ENCODE data around the gene ABAT. TPM values are rescaled to one million over a fixed set of nuclear protein-coding genes. Genes with fewer than 3 reads are reported as not detected.
"Not testable (repeated sequence)": the region's sequence is repeated elsewhere in the genome, so short reads cannot be mapped to it uniquely, and the experiment has no call there.

Gene ABAT
- total RNA-seq, 1 donor from 2014 or later, result 24.2 TPM

DNA sequence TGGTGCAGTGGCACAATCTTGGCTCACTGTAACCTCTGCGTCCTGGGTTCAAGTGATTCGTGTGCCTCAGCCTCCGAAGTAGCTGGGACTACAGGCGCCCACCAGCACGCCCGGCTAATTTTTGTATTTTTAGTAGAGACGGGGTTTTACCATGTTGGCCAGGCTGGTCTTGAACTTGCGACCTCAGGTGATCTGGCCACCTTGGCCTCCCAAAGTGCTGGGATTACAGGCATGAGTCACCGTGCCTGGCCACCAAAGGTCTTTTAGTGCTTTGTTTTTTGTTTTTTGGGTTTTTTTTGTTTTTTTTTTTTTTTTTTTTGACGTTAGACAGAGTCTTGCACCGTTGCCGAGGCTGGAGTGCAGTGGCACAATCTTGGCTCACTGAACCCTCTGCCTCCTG is 129.3 kb downstream of the ABAT start:
- H3K4me3 Mint-ChIP-seq (ENCODE audit: low read depth); DNase-seq (ENCODE audit: low spot score); H3K9me3 Mint-ChIP-seq; H3K27ac Mint-ChIP-seq; intact Hi-C loops (cut with micrococcal nuclease); H3K27me3 Mint-ChIP-seq (ENCODE audit: low read depth): not testable (repeated sequence)
- peaks cover 12% of the 10 kb centered on the region for H3K4me1 Mint-ChIP-seq (ENCODE audit: low read depth)
- H3K36me3 Mint-ChIP-seq (ENCODE audit: low read depth), result peaks cover 69% of the 10 kb centered on the region

DNA sequence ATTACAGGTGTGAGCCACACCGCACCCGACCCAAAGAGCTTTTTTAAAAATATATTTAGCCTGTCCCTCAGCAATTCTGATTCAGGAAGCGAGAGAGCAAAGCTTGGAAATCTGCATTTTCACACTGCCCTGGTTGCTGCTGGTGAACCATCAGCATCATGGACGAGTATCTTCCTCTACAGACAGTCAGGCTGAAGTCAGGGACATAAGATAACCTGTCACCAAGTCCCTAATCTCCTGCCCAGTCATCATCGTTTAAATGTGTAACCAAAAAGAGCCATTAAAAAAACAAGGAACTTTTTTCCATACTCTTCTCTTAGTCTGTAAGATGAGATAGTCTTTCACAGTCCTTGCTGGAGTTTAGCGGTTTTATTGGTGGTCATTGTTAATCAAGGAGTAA is 129.9 kb downstream of the ABAT start:
- Mint-ChIP-seq H3K27me3 (ENCODE audit: low read depth) (no peaks in the 10 kb centered on the region), H3K36me3 (ENCODE audit: low read depth) (peaks cover 68% of the 10 kb centered on the region), H3K27ac (no peak overlapping the region), H3K4me3 (ENCODE audit: low read depth) (no peak overlapping the region), H3K9me3 (no peaks in the 10 kb centered on the region), H3K4me1 (ENCODE audit: low read depth) (peaks cover 9% of the 10 kb centered on the region)
- intact Hi-C loops (cut with micrococcal nuclease), result no loop called here
- no peak for DNase-seq (ENCODE audit: low spot score)

DNA sequence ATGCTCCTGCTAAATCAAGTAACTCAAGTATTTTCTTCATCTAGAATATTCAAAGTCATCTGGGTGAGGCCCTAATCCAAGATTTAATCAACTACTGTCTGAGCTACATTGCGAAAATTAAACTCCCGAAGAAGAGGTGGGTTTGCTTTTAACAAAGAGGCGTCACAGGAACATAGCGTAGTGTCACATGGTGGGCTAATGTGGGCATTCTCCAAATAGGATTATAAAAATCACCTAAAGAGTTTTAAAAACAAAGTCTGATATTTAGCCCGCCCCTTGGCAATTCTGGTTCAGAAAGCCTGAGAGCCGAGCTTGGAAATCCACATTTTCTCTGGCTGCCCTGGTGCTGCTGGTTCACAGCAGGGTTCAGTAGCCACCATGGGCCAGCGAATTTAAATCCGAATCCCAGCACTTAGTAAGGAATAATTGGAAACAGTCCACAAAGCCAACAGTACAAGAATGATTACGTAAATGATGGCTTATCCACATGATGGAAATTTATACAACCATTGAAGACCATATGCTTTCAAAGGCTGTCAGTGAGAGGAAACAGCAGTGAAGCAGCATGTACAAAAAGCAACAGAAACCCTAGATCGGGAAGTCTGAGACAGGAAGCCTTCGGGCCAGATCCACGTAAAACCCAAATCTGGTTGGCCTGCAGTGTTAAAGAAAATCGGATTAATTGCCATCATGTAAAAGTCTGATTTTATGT is 132.0 kb downstream of the ABAT start:
- Mint-ChIP-seq H3K36me3 (ENCODE audit: low read depth) (peaks cover 76% of the 10 kb centered on the region), H3K9me3 (no peaks in the 10 kb centered on the region), H3K4me3 (ENCODE audit: low read depth) (no peak overlapping the region), H3K27me3 (ENCODE audit: low read depth) (no peaks in the 10 kb centered on the region), H3K4me1 (ENCODE audit: low read depth) (peaks cover 3% of the 10 kb centered on the region), H3K27ac (no peak overlapping the region)
- intact Hi-C loops (cut with micrococcal nuclease), result no loop called here
- no peak for DNase-seq (ENCODE audit: low spot score)

DNA sequence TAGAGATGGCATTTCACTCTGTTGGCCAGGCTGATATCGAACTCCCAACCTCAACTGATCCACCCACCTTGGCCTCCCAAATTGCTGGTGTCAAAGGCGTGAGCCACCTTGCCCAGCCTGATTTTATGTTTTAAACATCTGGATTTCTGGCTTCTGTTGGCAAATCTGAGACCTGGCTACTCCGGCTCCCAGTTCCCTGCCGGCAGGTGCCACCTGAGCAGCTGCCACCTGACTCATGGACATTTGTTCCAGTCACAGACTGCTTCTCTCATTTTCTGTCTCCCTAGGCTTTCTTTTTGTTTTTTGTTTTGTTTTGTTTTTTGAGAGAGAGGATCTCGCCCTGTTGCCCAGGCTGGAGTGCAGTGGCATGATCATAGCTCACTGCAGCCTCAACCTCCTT is 132.8 kb downstream of the ABAT start:
- H3K9me3 Mint-ChIP-seq, result no peaks in the 10 kb centered on the region
- no peak overlapping the region for H3K4me3 Mint-ChIP-seq (ENCODE audit: low read depth)
- H3K27ac Mint-ChIP-seq, result peak overlapping the region; percentile 8
- peaks cover 76% of the 10 kb centered on the region for H3K36me3 Mint-ChIP-seq (ENCODE audit: low read depth)
- H3K27me3 Mint-ChIP-seq (ENCODE audit: low read depth), result no peaks in the 10 kb centered on the region
- H3K4me1 Mint-ChIP-seq (ENCODE audit: low read depth), result peaks cover 2% of the 10 kb centered on the region
- no peak for DNase-seq (ENCODE audit: low spot score)
- intact Hi-C loops (cut with micrococcal nuclease), result no loop called here

DNA sequence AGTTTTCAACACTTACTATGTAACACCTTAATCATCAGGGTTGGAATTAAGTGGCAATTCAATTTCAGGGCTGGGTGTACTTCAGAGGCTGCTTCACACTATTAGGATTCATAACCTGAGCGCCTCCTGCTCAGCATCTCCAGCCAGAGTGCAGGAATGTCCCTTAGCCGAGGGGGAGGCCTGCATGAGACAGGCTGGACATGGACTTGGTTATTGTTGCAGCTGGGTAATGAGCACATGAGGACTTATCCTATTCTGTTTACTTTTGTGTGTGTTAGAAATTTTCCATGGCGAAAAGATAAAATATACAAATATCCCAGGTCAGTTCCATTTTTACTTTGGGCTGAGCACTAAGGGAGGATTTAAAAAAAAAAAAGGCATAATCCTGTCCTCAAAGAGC is 133.6 kb downstream of the ABAT start:
- Mint-ChIP-seq H3K9me3 (no peaks in the 10 kb centered on the region), H3K4me3 (ENCODE audit: low read depth) (no peak overlapping the region), H3K4me1 (ENCODE audit: low read depth) (no peaks in the 10 kb centered on the region), H3K27me3 (ENCODE audit: low read depth) (no peaks in the 10 kb centered on the region), H3K27ac (no peak overlapping the region), H3K36me3 (ENCODE audit: low read depth) (peaks cover 76% of the 10 kb centered on the region)
- DNase-seq (ENCODE audit: low spot score), result no peak
- intact Hi-C loops (cut with micrococcal nuclease), result no loop called here

DNA sequence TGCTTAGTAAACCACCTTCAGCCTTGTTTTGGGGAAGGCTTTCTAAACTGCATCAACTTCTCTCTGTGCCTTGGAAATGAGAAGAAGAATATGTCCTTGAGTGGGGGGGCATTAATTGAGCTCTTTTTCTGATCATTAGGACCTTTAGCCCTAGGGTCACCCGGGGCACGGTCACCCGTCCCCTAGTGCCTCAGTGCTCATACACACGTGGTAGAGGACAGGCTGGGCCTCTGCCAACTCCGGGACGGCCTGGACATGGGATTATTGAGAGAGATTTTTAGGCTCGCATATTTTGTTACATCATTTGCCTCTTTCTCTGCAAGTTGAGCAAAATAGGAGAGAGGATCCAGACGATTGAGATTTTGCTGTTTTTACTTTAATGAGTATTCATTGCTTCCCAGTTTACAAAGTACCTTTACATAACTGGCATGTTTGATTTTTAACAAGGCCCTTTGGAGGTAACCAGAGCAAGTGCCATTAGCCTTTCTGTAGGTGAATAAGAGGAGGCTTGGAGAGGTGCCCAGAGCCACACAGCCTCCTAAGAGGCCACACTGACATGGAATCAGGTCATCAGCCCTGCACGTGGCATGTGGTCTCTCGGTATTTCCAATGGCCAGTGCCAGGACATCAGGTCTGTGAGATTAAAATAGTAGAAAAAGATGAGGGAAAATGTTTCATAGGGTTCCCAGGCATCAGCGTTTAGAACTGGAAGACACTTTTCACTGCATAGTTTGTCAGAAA is 134.4 kb downstream of the ABAT start:
- intact Hi-C loops (cut with micrococcal nuclease), result no loop called here
- H3K4me1 Mint-ChIP-seq (ENCODE audit: low read depth), result no peaks in the 10 kb centered on the region
- peaks cover 75% of the 10 kb centered on the region for H3K36me3 Mint-ChIP-seq (ENCODE audit: low read depth)
- H3K27me3 Mint-ChIP-seq (ENCODE audit: low read depth), result no peaks in the 10 kb centered on the region
- no peak for DNase-seq (ENCODE audit: low spot score)
- H3K27ac Mint-ChIP-seq, result no peak overlapping the region
- H3K9me3 Mint-ChIP-seq, result no peaks in the 10 kb centered on the region
- H3K4me3 Mint-ChIP-seq (ENCODE audit: low read depth), result no peak overlapping the region

DNA sequence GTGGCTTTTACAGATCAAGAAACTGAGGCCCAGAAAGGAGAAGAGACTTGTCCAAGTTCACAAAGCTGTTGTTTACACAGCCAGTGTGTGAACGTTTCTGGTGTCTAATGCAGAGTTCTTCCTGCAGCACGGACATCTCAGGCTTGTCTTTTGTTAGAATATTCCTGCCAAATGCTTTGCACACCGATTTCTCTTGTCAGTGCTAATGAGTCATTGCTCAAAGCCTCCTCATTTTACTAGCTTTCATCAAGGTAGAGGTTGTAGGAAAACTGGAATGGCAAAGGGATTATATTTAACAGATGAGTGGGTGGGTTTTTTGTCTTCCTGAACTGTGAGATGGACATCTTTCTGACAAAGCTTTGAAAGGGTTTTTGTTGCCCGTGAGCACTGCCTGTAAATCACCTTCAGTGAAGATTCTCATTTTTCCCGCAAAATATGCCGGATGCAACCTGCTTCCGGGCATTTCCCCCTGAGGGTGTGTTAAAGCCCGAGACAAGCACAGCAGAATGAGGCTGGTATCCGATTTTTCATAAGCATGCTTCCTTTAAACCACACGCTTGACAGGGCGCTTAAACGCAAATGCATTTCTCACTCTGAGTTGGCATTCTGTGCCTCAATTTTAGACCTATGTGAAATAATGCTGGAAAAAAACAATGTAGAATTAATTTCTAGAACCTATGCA is 137.9 kb downstream of the ABAT start:
- intact Hi-C loops (cut with micrococcal nuclease), result no loop called here
- peaks cover 18% of the 10 kb centered on the region for H3K4me1 Mint-ChIP-seq (ENCODE audit: low read depth)

DNA sequence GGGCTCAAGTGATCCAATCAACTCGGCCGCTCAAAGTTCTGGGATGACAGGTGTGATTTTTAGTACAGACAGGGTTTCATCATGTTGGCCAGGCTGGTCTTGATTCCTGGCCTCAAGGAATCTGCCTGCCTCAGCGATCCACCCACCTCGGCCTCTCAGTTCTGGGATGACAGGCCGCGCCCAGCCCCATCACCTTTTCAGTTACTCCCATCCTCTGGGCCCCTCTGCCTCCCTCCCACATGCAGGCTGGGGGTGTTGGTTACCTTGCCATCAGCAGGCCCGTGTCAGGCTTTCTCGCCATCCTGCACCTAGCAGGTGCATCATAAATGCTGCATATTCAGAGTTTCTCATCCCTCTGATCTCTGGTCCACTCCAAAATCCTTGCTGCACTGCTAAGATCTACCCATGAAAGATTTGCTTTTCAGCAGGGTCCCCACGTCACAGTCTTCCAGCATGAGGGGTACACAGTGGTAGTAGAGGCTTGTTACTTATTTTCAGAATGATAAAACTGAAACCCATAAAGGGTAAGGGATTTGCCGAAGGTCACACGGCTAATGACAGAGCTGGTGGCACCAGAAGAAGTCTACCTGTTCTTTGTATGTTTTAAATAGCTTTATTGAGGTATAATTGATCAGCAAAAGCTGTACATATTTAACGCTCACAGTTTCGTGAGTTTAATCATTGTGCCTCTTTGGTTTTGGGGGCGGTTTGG is 139.8 kb downstream of the ABAT start:
- no peak overlapping the region for H3K4me3 Mint-ChIP-seq (ENCODE audit: low read depth)
- no peaks in the 10 kb centered on the region for H3K27me3 Mint-ChIP-seq (ENCODE audit: low read depth)
- H3K4me1 Mint-ChIP-seq (ENCODE audit: low read depth), result peaks cover 23% of the 10 kb centered on the region
- peak overlapping the region; percentile 11 for H3K27ac Mint-ChIP-seq
- intact Hi-C loops (cut with micrococcal nuclease), result no loop called here
- H3K9me3 Mint-ChIP-seq, result no peaks in the 10 kb centered on the region
- DNase-seq (ENCODE audit: low spot score), result no peak
- H3K36me3 Mint-ChIP-seq (ENCODE audit: low read depth), result peaks cover 83% of the 10 kb centered on the region

More for the DNA sequence above, 137.9 kb downstream of the ABAT start:
- no peak overlapping the region for H3K27ac Mint-ChIP-seq
- H3K4me3 Mint-ChIP-seq (ENCODE audit: low read depth), result no peak overlapping the region
- peaks cover 80% of the 10 kb centered on the region for H3K36me3 Mint-ChIP-seq (ENCODE audit: low read depth)
- no peak for DNase-seq (ENCODE audit: low spot score)
- no peaks in the 10 kb centered on the region for H3K27me3 Mint-ChIP-seq (ENCODE audit: low read depth)
- no peaks in the 10 kb centered on the region for H3K9me3 Mint-ChIP-seq

DNA sequence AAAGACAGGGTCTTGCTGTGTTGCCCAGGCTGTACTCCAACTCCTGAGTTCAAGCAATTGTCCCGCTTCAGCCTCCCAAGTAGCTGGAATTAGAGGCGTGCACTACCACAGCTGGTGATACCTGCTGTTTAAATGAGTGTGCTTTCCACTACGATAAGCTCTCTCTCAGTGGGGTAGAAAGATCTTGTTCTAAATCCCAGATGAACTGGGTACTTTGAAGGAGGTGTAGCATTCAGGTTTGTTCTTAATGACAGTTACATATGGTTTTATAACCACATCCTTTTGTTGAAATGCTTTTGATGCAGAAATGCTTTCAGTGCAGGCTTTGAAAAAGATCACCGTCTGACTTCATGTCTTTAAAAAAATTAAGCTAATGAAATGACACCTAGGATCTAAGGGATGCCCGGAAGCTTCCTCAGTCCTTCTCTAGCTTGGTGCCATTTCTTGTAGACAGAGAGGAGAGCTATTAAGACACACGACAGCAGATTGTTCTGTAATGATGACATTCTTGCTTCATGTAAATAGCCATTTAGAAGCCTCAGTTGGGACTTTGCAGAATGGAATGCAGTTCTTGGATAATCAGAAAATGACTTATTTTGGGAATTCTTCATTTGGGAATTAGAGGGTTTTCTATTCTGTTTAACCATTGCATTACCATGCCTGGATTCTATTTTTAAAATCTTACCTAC is 142.7 kb downstream of the ABAT start:
- Mint-ChIP-seq H3K27ac (peak overlapping the region; percentile 81), H3K36me3 (ENCODE audit: low read depth) (peaks cover 80% of the 10 kb centered on the region), H3K9me3 (no peaks in the 10 kb centered on the region), H3K4me3 (ENCODE audit: low read depth) (no peak overlapping the region), H3K27me3 (ENCODE audit: low read depth) (no peaks in the 10 kb centered on the region), H3K4me1 (ENCODE audit: low read depth) (peaks cover 32% of the 10 kb centered on the region)
- intact Hi-C loops (cut with micrococcal nuclease), result no loop called here
- no peak for DNase-seq (ENCODE audit: low spot score)

DNA sequence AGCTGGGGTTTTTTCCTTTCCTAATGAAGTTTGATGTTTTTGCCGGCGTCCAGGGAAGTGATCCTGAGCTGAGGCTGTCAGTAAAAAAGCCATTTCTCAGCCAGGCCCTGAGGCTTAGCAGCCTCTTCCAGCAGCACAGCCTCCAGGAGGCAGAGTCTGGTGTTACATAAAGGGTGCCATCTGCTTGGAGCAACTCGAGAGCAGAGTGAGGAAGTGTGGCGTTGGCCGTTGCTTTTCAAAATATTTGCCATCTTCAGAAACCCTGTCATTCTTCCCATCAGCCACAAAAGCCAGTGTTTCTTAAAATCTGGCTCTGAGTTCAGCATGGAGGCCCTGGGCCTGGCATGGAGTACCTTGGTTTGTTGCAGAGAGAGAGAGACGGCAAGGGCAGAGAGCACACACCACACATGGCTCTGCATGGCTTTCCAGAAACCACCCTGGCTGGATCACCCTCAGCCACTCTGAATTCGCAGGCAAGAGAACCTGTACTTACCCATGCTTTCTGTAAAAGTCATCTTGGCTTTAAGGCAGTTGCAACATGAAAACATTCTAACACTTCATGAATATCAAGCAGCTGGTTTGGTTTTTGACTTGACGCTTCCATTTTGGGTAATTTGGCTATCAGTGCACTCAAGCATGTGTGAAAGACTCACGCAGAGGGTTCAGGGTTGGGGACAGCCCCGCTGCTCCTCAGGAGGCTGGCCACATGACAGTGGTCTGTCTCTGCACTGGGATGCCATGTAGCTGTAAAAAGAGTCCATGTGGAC is 144.3 kb downstream of the ABAT start:
- Mint-ChIP-seq H3K4me1 (ENCODE audit: low read depth) (peaks cover 39% of the 10 kb centered on the region), H3K36me3 (ENCODE audit: low read depth) (peaks cover 77% of the 10 kb centered on the region), H3K4me3 (ENCODE audit: low read depth) (no peak overlapping the region), H3K9me3 (no peaks in the 10 kb centered on the region), H3K27ac (no peak overlapping the region), H3K27me3 (ENCODE audit: low read depth) (no peaks in the 10 kb centered on the region)
- DNase-seq (ENCODE audit: low spot score), result no peak
- intact Hi-C loops (cut with micrococcal nuclease), result no loop called here

DNA sequence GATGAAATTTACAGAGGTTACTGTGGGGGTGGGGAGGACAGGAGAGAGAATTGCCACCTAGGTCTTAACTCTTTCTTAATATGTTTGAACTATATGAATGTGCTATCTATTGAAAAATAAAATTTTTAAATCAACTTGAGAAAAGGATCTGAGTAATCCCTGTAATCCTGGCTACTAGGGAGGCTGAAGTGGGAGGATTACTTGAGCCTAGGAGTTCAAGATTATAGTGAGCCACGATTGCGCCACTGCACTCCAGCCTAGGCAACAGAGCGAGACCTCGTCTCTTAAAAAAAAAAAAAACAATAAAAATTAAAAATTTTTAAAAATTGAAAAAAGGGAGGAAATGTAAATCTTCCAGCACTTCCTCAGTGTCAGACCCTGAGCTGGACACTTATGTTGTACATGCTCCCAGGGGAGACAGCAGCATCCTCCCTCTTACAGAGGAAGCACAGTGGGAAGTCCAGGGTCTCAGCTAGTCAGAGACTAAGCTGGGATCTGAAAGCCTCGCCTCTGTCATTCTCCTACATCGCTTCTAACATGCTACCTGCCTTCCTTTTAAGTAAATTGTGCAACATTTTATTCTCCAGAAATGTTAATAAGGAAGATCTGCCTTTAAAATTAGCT is 145.1 kb downstream of the ABAT start:
- peaks cover 77% of the 10 kb centered on the region for H3K36me3 Mint-ChIP-seq (ENCODE audit: low read depth)
- H3K9me3 Mint-ChIP-seq, result no peaks in the 10 kb centered on the region
- DNase-seq (ENCODE audit: low spot score), result no peak
- peaks cover 35% of the 10 kb centered on the region for H3K4me1 Mint-ChIP-seq (ENCODE audit: low read depth)
- no peak overlapping the region for H3K27ac Mint-ChIP-seq
- intact Hi-C loops (cut with micrococcal nuclease), result no loop called here
- H3K27me3 Mint-ChIP-seq (ENCODE audit: low read depth), result no peaks in the 10 kb centered on the region
- no peak overlapping the region for H3K4me3 Mint-ChIP-seq (ENCODE audit: low read depth)

Data from activated T-helper 2 cell treated with anti-CD3 and anti-CD28 coated beads, Interferon-gamma antibody, Interleukin-2, Interleukin-4, amounts not matched to agents 10 μg/mL and 5 μg/mL and 100 μg/mL, durations not matched to agents 14 hours and 24 hours and 36 hours (primary cell).